H9 (cell line): ENCODE measurements around the gene TMEM117. TPM values are rescaled to one million over a fixed set of nuclear protein-coding genes. Genes with fewer than 3 reads are reported as not detected.

Experiments used
- DNase-seq: peaks from one replicate; pipeline ENCODE4 v3.0.0-alpha.2; 2017
- H2AFZ ChIP-seq: one replicate; pipeline ENCODE4 v1.6.1; 2013; ENCODE audit warnings: mild to moderate bottlenecking, low read length, control low read depth, moderate library complexity
- H2AK5ac ChIP-seq: 2 replicates; pipeline ENCODE4 v1.6.1; 2013; ENCODE audit warnings: low read length, control low read depth, mixed read lengths; ENCODE audit not compliant: insufficient read length
- H2BK120ac ChIP-seq: one replicate; pipeline ENCODE4 v1.6.1; 2013; ENCODE audit warnings: low read depth, mild to moderate bottlenecking, low read length, control low read depth, inconsistent platforms; ENCODE audit not compliant: poor library complexity, severe bottlenecking
- H2BK12ac ChIP-seq: 2 replicates; pipeline ENCODE4 v1.6.1; 2013; ENCODE audit warnings: low read length, control low read depth, mixed read lengths, low read depth; ENCODE audit not compliant: insufficient read length
- H2BK15ac ChIP-seq: 2 replicates; pipeline ENCODE4 v1.6.1; 2013; ENCODE audit warnings: low read depth, low read length, control low read depth
- H2BK20ac ChIP-seq: one replicate; pipeline ENCODE4 v1.6.1; 2013; ENCODE audit warnings: low read depth, mild to moderate bottlenecking, low read length, control low read depth, inconsistent platforms; ENCODE audit not compliant: poor library complexity, severe bottlenecking
- H2BK5ac ChIP-seq: 2 replicates; pipeline ENCODE4 v1.6.1; 2013; ENCODE audit warnings: low read length, control low read depth, mixed read lengths; ENCODE audit not compliant: insufficient read length
- H3K14ac ChIP-seq: 2 replicates; pipeline ENCODE4 v1.6.1; 2013; ENCODE audit warnings: low read length, control low read depth; ENCODE audit not compliant: insufficient read depth
- H3K18ac ChIP-seq: 2 replicates; pipeline ENCODE4 v1.6.1; 2013; ENCODE audit warnings: low read depth, mild to moderate bottlenecking, mixed read lengths, low read length, control low read depth; ENCODE audit not compliant: insufficient read length
- H3K23ac ChIP-seq: 2 replicates; pipeline ENCODE4 v1.6.1; 2013; ENCODE audit warnings: low read length, control low read depth, mixed read lengths, low read depth; ENCODE audit not compliant: insufficient read length
- H3K23me2 ChIP-seq: 2 replicates; pipeline ENCODE4 v1.6.1; 2013; ENCODE audit warnings: low read depth, mild to moderate bottlenecking, mixed read lengths, low read length, control low read depth; ENCODE audit not compliant: insufficient read length, poor library complexity, severe bottlenecking
- H3K27ac ChIP-seq: 2 replicates; pipeline ENCODE4 v1.5.1; 2013; ENCODE audit warnings: low read length, control low read depth, mixed read lengths, low read depth; ENCODE audit not compliant: insufficient read length
- H3K27me3 ChIP-seq: 2 replicates; pipeline ENCODE4 v1.6.1; 2013; ENCODE audit warnings: low read length, control low read depth, inconsistent platforms; ENCODE audit not compliant: insufficient read depth
- H3K4ac ChIP-seq: 2 replicates; pipeline ENCODE4 v1.6.1; 2013; ENCODE audit warnings: low read depth, mild to moderate bottlenecking, control low read depth, inconsistent platforms, low read length, moderate library complexity
- H3K4me1 ChIP-seq: 2 replicates; pipeline ENCODE4 v1.6.1; 2013; ENCODE audit warnings: low read length, control low read depth, inconsistent platforms; ENCODE audit not compliant: insufficient read depth
- H3K4me2 ChIP-seq: 2 replicates; pipeline ENCODE4 v1.6.1; 2013; ENCODE audit warnings: low read length, control low read depth, mixed read lengths; ENCODE audit not compliant: insufficient read length, insufficient read depth
- H3K56ac ChIP-seq: 2 replicates; pipeline ENCODE4 v1.6.1; 2013; ENCODE audit warnings: low read depth, mild to moderate bottlenecking, mixed read lengths, low read length, control low read depth; ENCODE audit not compliant: insufficient read length
- H3K79me1 ChIP-seq: 2 replicates; pipeline ENCODE4 v1.6.1; 2013; ENCODE audit warnings: low read depth, mild to moderate bottlenecking, moderate library complexity, low read length, control low read depth, inconsistent platforms; ENCODE audit not compliant: insufficient read depth, poor library complexity, severe bottlenecking
- H3K79me2 ChIP-seq: 2 replicates; pipeline ENCODE4 v1.6.1; 2013; ENCODE audit warnings: low read length, control low read depth, inconsistent platforms; ENCODE audit not compliant: insufficient read depth
- H3K9ac ChIP-seq: 2 replicates; pipeline ENCODE4 v1.6.1; 2013; ENCODE audit warnings: low read length, control low read depth, mixed read lengths; ENCODE audit not compliant: insufficient read length; ENCODE audit errors: extremely low read depth
- H3K9me3 ChIP-seq: one replicate; pipeline ENCODE4 v1.6.1; 2013; ENCODE audit warnings: low read depth, low read length, inconsistent platforms; ENCODE audit not compliant: control insufficient read depth
- H3T11ph ChIP-seq: one replicate; pipeline ENCODE4 v1.6.1; 2013; ENCODE audit warnings: mild to moderate bottlenecking, low read length, control low read depth, inconsistent platforms
- H4K20me1 ChIP-seq: one replicate; pipeline ENCODE4 v1.6.1; 2013; ENCODE audit not compliant: control insufficient read depth, insufficient read length, insufficient read depth
- H4K5ac ChIP-seq: 2 replicates; pipeline ENCODE4 v1.6.1; 2013; ENCODE audit warnings: low read depth, mild to moderate bottlenecking, mixed read lengths, low read length, control low read depth; ENCODE audit not compliant: insufficient read length
- H4K8ac ChIP-seq: replicated peaks from 2 replicates; pipeline ENCODE4 v1.6.1; 2013; ENCODE audit warnings: low read length, control low read depth, mixed read lengths, low read depth; ENCODE audit not compliant: insufficient read length
- H4K91ac ChIP-seq: 2 replicates; pipeline ENCODE4 v1.6.1; 2013; ENCODE audit warnings: low read depth, mild to moderate bottlenecking, moderate library complexity, mixed read lengths, low read length, control low read depth; ENCODE audit not compliant: insufficient read length
- H3K27ac Mint-ChIP-seq, 3 experiments: 2 replicates in 2 of 3; 3 replicates in 1 of 3; pipeline ENCODE4 v1.8.0; 2020 to 2021; ENCODE audit warnings: mixed read lengths in 3 of 3, mild to moderate bottlenecking in 1 of 3, moderate library complexity in 1 of 3
- H3K27me3 Mint-ChIP-seq: 2 replicates; pipeline ENCODE4 v1.8.0; 2021; ENCODE audit warnings: low read depth, mild to moderate bottlenecking, moderate library complexity, mixed read lengths
- H3K36me3 Mint-ChIP-seq, 3 experiments: 2 replicates in 2 of 3; 3 replicates in 1 of 3; pipeline ENCODE4 v1.8.0; 2020 to 2021; ENCODE audit warnings: low read depth in 3 of 3, mixed read lengths in 3 of 3; ENCODE audit not compliant: insufficient read depth in 1 of 3
- H3K4me1 Mint-ChIP-seq, 2 experiments: 2 replicates each; pipeline ENCODE4 v1.8.0; 2020; ENCODE audit warnings: mixed read lengths in 2 of 2
- H3K4me3 Mint-ChIP-seq, 2 experiments: 2 replicates in 1 of 2; 3 replicates in 1 of 2; pipeline ENCODE4 v1.8.0; 2020 to 2021; ENCODE audit warnings: mild to moderate bottlenecking in 2 of 2, mixed read lengths in 2 of 2, moderate library complexity in 1 of 2
- H3K9me3 Mint-ChIP-seq, 2 experiments: 2 replicates in 1 of 2; 3 replicates in 1 of 2; pipeline ENCODE4 v1.8.0; 2020; ENCODE audit warnings: mild to moderate bottlenecking in 2 of 2, mixed read lengths in 2 of 2, moderate library complexity in 1 of 2
- CTCF ChIP-seq: fragments of 200-600 bp; sonication (generic); conservative IDR thresholded peaks from 3 replicates; pipeline ENCODE4 v1.8.0; 2021; ENCODE audit warnings: antibody characterized with exemption, mild to moderate bottlenecking
- WGBS: extraction: QIAGEN DNeasy Blood & Tissue Kit; methylation state at CpG from one replicate; pipeline ENCODE4 v1.1.7; 2013; ENCODE audit warnings: missing lambda C conversion rate, low lambda C conversion rate, mixed read lengths; ENCODE audit not compliant: insufficient read length; ENCODE audit errors: extremely low coverage; 5-methylcytosine and 5-hydroxymethylcytosine counted together
- total RNA-seq: library from RNA; stranded (reverse); gene quantifications from 2 replicates; pipeline ENCODE4 v1.2.1, GENCODE V29; 2021

The TMEM117 gene
- total RNA-seq, 1 experiment from 2014 or later = 1.7 TPM

- H3K14ac ChIP-seq = no peak overlapping the region
- H3K79me2 ChIP-seq = no peaks in the 10 kb centered on the region
- H3K23me2 ChIP-seq = no peaks in the 10 kb centered on the region
- no peaks in the 10 kb centered on the region for H3K79me1 ChIP-seq
- H3K18ac ChIP-seq = no peak overlapping the region
- no peak overlapping the region for H3T11ph ChIP-seq
- Mint-ChIP-seq H3K9me3 (no peaks in the 10 kb centered on the region), H3K4me1 (peaks cover 6 to 14% of the 10 kb centered on the region in 2 experiments), H3K27me3 (no peaks in the 10 kb centered on the region), H3K36me3 (no peaks in the 10 kb centered on the region), H3K4me3 (no peak overlapping the region), H3K27ac (no peak overlapping the region)
- no peak overlapping the region for H2AFZ ChIP-seq
- H4K20me1 ChIP-seq = no peaks in the 10 kb centered on the region
- WGBS = no CpG with 5 or more reads among the region's 2 CpGs
- no peak overlapping the region for H4K91ac ChIP-seq
- H4K5ac ChIP-seq = no peak overlapping the region
- no peak for TF ChIP-seq CTCF
- H4K8ac ChIP-seq = no peak overlapping the region
- peaks cover 2% of the 10 kb centered on the region; the same call in 1 of the 2 replicates for H3K4me1 ChIP-seq
- DNase-seq = no peak
- no peak overlapping the region for H2BK120ac ChIP-seq
- H3K56ac ChIP-seq = no peak overlapping the region
- no peak overlapping the region for H3K9ac ChIP-seq
- no peak overlapping the region for H2BK5ac ChIP-seq
- no peaks in the 10 kb centered on the region for H3K9me3 ChIP-seq
- no peak overlapping the region for H2AK5ac ChIP-seq
- H2BK20ac ChIP-seq = no peak overlapping the region
- H3K27me3 ChIP-seq = no peaks in the 10 kb centered on the region
- H3K23ac ChIP-seq = no peak overlapping the region
- no peak overlapping the region for H2BK12ac ChIP-seq
- H3K4me2 ChIP-seq = no peak overlapping the region
- no peak overlapping the region for H2BK15ac ChIP-seq
- no peak overlapping the region for H3K27ac ChIP-seq
- no peak overlapping the region for H3K4ac ChIP-seq
Measured at GRCh38 chr12:43856972-43857371, 21.1 kb downstream of the TMEM117 start.
